ENCODE data around the gene KRTAP10-11. TPM values are rescaled to one million over a fixed set of nuclear protein-coding genes. Genes with fewer than 3 reads are reported as not detected.
"Not testable (repeated sequence)": the region's sequence is repeated elsewhere in the genome, so short reads cannot be mapped to it uniquely, and the experiment has no call there.

KRTAP10-11 gene
- total and polyA plus RNA-seq, 8 donors = not detected

- no peak overlapping the region for H3K27ac ChIP-seq
- no peak for DNase-seq
- intact Hi-C loops (cut with DNase I) = no loop called here
- TF ChIP-seq CTCF (IDR thresholded peaks at IDR 0.05) = no peak
- no peaks in the 10 kb centered on the region for H3K4me1 ChIP-seq
- FAIRE-seq = no peak
- no peaks in the 10 kb centered on the region for H3K36me3 ChIP-seq
- H3K27me3 ChIP-seq = no peaks in the 10 kb centered on the region
- H3K9me3 ChIP-seq = no peaks in the 10 kb centered on the region
- no peak for ATAC-seq
- no peak overlapping the region for H3K4me3 ChIP-seq
- WGBS, 2 donors = 61 to 72% methylated on average over 15 of the region's 15 CpGs
Measured at GRCh38 chr21:44682580-44683151, 36.5 kb downstream of the KRTAP10-11 start.

GRCh38 chr21:44684077-44684476 is 37.9 kb downstream of the KRTAP10-11 start:
- 52 to 67% methylated on average over 7 of the region's 7 CpGs for WGBS, 2 donors
- H3K9me3 ChIP-seq = no peaks in the 10 kb centered on the region
- no peak for DNase-seq
- H3K27me3 ChIP-seq = peaks cover 0 to 7% (median 0%) of the 10 kb centered on the region in 4 donors
- TF ChIP-seq CTCF (IDR thresholded peaks at IDR 0.05) = no peak
- H3K36me3 ChIP-seq = no peaks in the 10 kb centered on the region
- no peak for FAIRE-seq
- no peak overlapping the region for H3K27ac ChIP-seq
- no peak for ATAC-seq
- no peak overlapping the region for H3K4me3 ChIP-seq
- intact Hi-C loops (cut with DNase I) = no loop called here
- H3K4me1 ChIP-seq = no peaks in the 10 kb centered on the region

- FAIRE-seq = no peak
- ATAC-seq = no peak
- no peak for DNase-seq
Measured at GRCh38 chr21:44684483-44684882, 38.3 kb downstream of the KRTAP10-11 start.

GRCh38 chr21:44685050-44685449 is 38.8 kb downstream of the KRTAP10-11 start:
- H3K27me3 ChIP-seq; H3K27ac ChIP-seq; H3K4me1 ChIP-seq; H3K4me3 ChIP-seq; FAIRE-seq; intact Hi-C loops (cut with DNase I); H3K36me3 ChIP-seq; DNase-seq; H3K9me3 ChIP-seq; ATAC-seq: not testable (repeated sequence)
- 54 to 83% methylated on average over 6 of the region's 6 CpGs for WGBS, 2 donors

More at GRCh38 chr21:44684483-44684882, 38.3 kb downstream of the KRTAP10-11 start:
- H3K4me3 ChIP-seq = no peak overlapping the region
- H3K9me3 ChIP-seq = no peaks in the 10 kb centered on the region
- no peak for TF ChIP-seq CTCF (IDR thresholded peaks at IDR 0.05)
- peaks cover 0 to 7% (median 0%) of the 10 kb centered on the region in 4 donors for H3K27me3 ChIP-seq
- 44 to 61% methylated on average over 6 of the region's 6 CpGs for WGBS, 2 donors
- intact Hi-C loops (cut with DNase I) = no loop called here
- no peaks in the 10 kb centered on the region for H3K4me1 ChIP-seq
- no peak overlapping the region for H3K27ac ChIP-seq
- H3K36me3 ChIP-seq = no peaks in the 10 kb centered on the region

GRCh38 chr21:44686000-44686781 is 40.0 kb downstream of the KRTAP10-11 start:
- Histone ChIP-seq H3K9me3 (no peaks in the 10 kb centered on the region), H3K36me3 (no peaks in the 10 kb centered on the region), H3K4me1 (no peaks in the 10 kb centered on the region), H3K27ac (no peak overlapping the region), H3K4me3 (no peak overlapping the region), H3K27me3 (peaks cover 0 to 7% (median 0%) of the 10 kb centered on the region in 4 donors)
- FAIRE-seq = no peak
- ATAC-seq = no peak
- TF ChIP-seq CTCF (IDR thresholded peaks at IDR 0.05) = no peak
- intact Hi-C loops (cut with DNase I) = no loop called here
- DNase-seq = no peak
- 23 to 27% methylated on average over 14 of the region's 14 CpGs for WGBS, 2 donors

Measured in pancreas (tissue), 10 donors.